Hypothalamus (tissue), 51 donors: ENCODE data around the gene TUFM.
"Not testable (repeated sequence)": the region's sequence is repeated elsewhere in the genome, so short reads cannot be mapped to it uniquely, and the experiment has no call there.

Experiments used
- DNase-seq, 51 donors: peaks; one replicate each; lab custom pipeline; 2025; lab: John Stamatoyannopoulos, UW

Gene TUFM

DNA sequence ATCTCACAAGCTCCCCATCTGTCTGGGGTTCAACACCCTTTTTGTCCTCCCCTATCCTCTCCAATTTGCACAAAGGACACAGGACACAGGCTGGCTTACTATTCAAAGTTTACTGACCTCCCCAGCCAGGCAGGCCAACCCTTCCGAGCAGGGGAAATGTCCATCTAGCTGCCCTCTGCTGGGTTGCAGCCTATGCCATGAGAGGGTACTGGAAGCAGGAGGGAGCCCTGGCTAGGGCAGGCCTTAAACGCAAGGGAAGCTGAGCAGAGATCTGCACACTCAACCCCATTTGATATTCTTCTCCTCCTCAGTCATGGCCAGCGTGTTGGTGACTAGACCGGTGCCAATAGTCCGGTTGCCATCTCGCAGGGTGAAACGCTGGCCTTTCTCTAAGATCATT lies 3.5 kb downstream of the TUFM start:
- DNase-seq: no peak

DNA sequence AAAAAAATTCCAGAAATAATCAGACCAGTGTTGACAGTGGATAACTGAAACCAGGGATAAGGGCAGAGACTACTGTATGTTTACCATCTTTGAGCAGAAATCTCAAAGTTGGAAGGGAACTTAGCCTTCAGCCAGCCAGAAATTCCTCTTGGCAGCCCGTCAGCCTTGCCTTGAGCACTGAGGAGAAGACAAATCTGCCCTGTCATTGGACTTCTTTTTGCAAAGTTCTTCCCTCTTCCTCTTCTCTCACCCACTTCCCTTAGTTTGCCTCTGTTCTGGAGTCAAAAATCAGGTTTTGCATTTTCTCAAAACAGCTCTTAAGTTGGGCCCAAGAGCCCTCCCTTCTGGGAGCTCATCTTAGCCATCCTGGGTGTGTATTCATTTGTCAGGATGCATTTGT lies 6.2 kb downstream of the TUFM start:
- DNase-seq: no peak

DNA sequence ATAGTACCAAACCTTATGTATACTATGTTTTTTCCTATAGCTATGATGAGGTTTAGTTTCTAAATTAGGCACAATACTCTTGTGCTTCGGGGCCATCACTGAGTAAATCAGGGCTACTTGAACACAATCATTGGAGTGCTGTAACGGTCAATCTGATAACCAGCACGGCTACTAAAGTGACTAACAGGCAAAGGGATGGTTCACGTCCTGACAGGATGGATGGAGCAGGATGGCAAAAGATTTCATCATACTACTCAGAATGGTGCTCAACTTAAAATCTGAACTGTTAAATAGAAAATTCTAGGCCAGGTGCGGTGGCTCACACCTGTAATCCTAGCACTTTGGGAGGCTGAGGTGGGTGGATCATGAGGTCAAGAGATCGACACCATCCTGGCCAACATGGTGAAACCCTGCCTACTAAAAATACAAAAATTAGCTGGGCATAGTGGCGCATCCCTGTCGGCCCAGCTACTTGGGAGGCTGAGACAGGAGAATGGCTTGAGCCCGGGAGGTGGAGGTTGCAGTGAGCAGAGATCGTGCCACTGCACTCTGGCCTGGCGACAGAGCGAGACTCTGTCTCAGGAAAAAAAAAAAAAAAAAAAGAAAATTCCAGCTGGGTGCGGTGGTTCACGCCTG lies 7.0 kb downstream of the TUFM start:
- no peak for DNase-seq

DNA sequence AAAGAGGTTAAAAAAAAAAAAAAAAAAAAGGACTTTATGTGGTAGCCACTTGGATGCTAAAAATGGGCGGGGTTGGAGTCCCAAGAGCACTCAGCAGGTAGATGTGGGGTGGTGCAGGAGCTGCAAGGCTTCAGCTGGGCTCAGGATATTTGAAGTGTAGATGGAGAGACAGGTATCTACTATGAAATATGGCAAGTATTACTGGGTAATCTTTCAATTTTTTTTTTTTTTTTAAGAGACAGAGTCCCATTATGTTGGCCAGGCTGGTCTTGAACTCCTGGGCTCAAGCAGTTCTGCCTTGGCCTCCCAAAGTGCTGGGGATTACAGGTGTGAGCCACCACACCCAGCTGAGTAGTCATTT lies 7.6 kb downstream of the TUFM start:
- DNase-seq: no peak

DNA sequence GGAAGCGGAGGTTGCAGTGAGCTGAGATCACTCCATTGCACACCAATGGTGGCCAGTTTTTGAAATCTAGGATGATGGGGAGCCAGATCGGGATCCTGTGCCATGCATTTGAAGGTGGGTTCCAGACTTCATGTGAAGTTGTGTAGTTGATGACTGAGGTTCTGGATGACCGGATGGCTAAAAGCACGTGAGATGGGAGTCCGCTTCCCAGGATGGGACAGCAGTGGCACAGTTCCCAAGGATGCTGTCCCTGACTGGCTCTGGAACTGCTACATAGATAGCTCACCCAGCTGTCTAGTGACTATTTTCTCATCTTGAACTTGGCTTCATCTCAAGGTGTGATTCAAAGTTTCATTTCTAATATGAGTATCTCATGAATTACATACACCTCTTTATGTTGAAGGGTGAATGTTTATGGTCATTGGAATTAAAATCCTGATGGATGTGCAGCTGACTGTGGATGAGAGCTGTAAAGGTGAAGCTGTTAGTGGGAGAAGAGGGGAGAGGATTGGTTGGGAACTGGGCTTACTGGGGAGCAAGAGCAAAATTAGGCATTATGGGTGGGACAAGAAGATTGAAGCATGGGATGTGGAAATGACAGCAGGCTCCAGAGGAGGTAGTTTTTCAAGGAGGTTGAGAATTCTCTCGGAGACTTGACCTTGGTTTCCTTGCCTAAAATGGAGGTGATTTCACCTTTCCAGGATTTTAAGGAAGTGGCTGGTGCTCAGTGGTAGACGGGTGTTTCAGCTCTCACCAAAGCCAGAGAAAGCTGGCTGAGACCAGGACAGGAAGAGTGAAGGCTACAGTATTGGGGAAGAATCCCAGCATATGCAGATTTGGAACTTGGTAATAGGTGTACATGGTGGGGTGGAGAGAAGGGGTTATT lies 8.2 kb downstream of the TUFM start:
- DNase-seq: no peak

DNA sequence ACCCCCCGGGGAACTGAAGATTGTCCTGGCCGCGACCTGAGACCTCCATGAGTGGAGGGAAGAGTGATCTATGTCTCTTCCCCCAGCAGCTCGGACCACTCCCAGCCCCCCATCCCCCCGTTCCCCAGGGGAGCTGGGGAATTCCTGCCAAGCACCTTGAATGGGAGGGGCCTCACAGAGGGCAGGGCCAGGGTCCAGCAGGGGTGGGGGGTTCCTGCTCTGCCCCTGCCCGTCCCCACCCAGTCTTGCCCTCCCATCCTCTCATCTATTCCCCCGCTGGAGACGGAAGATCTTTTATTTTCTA lies 9.4 kb downstream of the TUFM start:
- no peak for DNase-seq

DNA sequence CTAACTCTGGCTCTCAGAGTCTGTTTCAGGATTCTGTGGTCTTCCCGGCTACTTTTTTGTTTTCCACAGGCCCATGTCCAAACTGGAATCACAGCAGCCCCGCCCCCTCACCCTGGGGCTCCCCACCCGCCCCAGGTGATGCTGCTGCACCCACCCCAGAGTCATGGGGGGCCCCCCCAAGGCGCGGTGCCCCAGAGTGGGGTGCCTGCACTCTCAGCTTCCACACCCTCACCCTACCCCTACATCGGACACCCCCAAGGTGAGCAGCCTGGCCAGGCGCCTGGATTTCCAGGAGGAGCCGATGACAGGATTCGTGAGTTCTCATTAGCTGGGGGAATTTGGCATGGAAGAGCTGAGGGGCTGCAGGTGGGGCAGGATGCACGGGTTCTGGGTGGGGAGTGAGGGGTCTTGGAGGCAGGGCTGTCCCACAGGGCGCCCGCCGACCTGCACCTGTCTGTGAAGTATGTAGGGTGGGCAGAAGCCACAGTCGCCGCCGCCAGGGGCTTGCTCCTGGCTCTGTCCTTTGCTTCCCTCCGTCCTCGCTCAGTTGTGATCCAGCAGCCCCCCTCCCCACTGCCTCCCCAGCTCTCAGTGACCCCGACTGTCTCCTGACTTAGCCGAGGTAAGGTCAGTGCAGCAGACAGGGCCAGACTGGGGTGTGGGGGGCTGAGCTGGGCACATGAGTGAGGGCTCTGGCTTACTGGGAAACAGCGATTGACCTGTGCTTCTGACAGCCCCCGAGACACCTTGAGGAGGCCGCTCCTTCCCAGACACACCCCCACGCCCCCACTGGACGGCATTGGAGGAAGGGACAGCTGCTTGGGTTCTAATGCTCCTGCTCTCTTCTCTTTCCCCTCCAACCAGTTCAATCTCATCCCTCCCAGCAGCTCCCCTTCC lies 10.0 kb downstream of the TUFM start:
- no peak for DNase-seq

DNA sequence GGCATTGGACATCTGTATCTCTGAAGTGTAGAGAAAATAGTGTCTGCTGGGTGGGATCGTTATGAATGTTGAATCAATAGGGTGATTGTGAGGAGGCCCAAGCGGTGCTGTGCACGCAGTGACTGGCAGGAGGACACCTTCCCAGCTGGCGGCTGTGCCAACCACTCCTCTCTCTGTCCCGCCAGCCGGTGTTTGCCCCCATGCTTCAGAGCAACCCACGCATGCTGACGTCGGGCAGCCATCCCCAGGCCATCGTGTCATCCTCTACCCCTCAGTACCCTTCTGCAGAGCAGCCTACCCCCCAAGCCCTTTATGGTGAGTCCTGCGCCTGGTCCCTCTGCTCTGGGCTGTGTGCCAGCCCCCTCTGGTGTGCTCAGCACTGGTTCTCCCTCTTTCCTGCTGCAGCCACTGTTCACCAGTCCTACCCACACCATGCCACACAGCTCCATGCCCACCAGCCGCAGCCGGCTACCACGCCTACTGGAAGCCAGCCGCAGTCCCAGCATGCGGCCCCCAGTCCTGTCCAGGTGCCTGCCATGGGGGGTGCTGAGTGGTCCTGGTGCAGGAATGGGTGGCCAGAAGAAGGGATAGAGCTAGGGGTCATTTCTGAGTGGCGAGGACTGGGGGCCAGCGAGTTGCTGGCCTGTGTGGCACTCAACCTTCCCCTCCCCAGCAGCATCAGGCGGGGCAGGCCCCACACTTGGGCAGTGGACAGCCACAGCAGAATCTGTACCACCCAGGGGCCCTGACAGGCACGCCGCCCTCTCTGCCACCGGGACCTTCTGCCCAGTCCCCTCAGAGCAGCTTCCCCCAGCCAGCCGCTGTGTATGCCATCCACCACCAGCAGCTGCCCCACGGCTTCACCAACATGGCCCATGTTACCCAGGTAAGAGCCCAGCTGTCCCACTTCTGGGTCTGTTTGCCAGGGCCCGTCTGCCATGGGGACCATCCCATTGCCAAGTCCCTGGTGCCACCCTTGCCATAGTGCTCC lies 11.0 kb downstream of the TUFM start:
- DNase-seq: no peak

DNA sequence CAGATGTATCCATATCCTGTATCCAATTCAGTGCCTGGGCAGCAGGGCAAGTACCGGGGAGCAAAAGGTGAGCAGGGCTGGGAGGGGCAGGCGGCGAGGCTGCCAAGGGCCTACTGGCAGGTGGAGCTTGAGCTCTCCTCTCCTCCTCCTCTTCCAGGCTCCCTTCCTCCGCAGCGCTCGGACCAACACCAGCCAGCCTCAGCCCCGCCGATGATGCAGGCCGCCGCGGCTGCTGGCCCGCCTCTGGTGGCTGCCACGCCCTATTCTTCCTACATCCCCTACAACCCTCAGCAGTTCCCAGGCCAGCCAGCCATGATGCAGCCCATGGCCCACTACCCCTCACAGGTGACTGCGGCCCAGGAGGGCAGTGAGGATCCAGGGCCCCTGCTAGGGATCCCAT lies 11.8 kb downstream of the TUFM start:
- no peak for DNase-seq

DNA sequence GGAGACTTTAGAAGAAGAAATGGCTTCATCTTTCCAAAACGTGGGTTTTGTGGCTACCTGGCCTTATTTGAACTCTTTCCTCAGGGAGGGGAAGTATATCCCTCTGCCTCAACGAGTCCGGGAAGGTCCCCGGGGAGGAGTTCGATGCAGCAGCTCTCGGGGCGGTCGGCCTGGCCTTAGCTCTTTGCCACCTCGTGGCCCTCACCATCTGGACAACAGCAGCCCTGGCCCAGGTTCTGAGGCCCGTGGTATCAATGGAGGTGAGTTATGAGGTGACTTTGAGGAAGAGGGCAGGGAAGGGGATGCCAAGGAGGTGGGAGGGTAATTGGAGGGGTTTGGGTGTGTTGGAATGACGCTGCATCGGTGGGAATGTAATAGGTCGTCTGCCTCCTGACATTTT lies 15.6 kb downstream of the TUFM start:
- DNase-seq: no peak

DNA sequence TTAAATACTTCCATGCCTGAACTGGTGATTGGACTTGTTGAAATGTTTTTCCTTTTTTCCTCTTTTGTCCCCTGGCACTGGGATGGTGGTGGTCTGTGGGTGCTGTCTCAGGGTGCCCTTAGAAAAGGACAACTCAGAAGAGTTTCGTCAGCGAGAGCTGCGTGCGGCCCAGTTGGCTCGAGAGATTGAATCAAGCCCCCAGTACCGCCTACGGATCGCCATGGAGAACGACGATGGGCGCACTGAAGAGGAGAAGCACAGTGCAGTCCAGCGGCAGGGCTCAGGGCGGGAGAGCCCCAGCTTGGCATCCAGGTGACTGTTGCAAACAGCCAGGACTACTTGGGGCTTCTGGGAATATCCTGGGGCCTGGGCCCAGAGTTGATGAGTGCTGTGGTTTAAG lies 16.4 kb downstream of the TUFM start:
- DNase-seq: no peak

DNA sequence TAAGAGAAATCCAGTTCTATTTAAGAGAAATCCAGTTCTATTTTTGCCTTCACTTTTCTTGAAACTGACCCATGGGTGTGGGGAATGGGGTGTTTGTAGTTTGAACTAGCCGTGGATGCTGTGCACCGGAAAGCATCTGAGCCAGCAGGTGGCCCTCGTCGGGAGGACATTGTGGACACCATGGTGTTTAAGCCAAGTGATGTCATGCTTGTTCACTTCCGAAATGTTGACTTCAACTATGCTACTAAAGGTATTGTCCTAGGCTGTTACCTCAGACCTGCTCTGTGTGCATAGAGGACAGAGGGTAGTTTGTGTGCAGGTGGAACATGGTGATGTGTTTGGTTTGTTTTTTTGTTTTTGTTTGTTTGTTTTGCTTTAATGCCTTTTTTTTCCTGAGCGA lies 20.0 kb downstream of the TUFM start:
- peak in 1 of 51 donors; percentile 2 for DNase-seq

DNA sequence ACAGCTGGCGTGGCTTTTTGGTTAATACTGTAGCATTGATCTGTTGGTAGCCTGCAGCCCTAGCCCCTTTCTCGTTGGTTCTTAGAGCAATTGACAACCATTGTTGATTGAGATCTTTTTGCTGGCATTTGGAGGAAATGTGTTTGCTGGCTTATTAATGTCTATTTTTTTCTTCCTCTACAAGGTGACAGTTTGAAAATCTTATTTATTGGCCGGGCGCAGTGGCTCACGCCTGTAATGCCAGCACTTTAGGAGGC lies 21.5 kb downstream of the TUFM start:
- DNase-seq: no peak

DNA sequence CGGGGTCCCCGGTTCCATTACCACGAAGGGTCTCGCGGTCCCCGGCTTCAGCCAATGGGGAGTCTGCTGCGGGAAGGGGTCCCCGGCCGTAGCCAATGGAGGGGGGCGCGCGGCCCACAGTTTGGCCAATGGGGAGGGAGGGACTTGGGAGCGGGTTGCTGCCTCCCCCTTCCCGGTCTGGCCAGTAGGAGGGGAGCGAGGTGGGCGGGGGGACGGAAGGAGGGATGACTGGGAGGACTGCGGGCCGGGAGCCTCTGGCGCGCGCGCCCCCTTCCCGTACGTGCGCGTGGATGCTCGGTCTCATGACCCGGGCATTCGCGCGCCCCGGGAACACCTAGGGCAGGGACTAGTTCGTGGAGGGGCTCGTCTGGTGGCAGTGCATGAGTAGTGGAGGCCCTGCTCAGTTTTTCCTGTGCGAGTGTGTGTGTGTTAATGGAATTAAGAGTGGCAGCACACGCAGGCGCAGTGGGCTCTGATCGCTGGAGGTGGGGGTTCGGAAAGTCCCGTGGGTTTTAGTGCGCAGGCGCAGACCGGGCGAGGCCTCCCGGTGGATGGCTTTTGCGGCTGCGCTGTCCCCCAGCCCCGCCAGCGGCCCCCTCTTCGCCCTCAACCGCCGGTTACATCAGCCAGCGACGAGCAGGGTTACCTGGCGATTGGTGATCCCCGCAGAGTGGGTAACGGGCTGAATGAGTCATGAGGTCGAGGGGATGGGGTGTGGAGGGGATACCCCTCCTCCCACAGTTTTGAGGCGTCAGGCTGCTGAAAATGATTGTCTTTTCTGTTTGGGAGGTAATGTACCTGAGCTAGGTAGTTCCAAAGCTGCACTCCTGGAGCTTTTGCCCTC lies 22.1 kb downstream of the TUFM start:
- peak; percentile 63 to 100 (median 93) for DNase-seq

DNA sequence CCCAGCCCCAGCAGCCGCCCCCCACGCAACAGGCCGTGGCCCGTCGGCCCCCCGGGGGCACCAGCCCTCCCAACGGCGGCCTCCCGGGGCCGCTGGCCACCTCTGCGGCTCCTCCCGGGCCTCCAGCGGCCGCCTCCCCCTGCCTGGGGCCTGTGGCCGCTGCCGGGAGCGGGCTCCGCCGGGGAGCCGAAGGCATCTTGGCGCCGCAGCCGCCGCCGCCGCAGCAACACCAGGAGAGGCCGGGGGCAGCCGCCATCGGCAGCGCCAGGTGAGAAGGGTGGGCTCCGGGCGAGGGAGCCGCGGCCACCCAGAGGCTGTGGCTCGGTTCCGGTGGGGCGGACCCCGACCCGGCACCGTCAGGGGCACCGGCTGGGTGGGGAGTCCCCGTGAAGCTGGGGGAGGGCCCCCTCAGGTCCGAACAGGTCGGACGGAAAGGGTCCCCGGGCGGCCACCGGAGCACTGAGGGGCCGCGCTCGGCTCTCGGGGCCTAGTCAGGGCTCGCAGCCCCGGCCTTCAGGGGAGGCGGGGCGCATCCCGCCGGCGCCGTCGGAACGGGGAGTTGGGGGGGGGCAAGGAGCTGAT lies 22.8 kb downstream of the TUFM start:
- DNase-seq: peak in 4 of 51 donors; percentile 31 to 54 (median 38)

DNA sequence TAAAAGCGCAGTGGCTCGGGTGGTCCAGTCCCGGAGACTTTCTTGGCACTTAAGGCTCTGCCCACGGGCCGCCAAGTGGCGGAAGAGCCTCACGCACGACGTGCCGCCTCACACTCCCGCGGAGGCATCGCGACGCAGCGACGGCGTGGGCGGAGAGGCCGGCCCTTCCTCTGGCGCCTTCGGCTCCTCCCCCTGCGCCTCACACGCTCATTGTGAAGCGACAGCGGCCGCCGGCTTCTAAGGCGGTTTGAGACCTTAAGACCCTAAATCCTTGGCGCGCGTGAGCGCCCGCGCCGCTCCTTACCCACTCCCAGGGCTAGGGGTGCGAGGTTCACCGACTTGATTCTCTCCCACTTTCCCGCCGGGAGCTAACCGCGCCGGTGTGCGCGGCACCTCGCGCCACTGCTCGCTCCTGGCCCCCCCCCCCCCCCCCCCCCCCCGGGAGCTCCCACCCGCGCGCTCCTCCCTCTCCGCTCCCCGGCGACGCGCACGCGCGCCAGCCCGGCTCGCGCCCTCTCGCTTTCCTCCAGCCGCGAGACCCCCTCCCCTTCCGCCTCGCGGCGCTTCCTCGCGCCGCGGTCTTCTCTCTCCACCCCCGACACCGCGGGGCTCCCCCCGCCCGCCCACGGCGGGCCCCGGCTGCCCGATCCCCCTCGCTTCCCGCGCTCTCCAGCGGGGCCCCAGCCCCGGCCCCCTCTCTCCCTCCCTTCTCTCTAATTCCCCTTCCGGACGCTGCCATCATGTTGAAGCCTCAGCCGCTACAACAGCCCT lies 23.4 kb downstream of the TUFM start, which contains the start of gene ATXN2L:
TSS of gene ATXN2L (plus strand) at position 480 of the 771 bp plus-strand sequence. CDS start at position 741, 261 bp downstream.
- peak; percentile 61 to 96 (median 86) for DNase-seq

DNA sequence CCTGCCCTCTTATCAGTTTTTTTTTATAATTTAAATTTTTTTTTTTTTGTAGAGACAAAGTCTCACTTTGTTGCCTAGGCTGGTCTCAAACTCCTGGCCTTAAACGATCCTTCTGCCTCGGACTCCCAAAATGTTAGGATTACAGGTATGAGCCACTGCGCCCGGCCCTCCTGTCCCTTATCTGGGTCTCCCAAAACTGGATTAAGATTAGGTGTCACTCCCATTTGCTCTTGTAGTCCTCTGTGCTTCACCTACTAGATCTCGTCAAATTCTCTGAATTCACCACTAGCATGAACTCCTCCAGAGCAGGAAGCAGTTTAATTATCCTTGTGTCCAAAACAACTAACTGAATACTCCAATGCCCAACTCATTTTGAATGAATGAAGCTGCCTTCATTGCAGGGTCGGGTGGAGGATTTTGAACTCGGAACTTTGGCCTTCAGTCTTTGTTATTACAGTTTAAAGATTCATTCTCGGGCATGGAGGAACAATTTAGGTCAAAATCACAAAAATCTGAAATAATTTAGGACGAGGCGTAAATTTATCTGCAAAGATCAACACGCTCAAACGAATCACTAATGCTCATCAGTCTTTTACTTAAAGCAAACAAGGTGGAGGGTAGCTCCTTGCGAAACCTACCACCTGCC lies 24.2 kb downstream of the TUFM start:
- DNase-seq: no peak

DNA sequence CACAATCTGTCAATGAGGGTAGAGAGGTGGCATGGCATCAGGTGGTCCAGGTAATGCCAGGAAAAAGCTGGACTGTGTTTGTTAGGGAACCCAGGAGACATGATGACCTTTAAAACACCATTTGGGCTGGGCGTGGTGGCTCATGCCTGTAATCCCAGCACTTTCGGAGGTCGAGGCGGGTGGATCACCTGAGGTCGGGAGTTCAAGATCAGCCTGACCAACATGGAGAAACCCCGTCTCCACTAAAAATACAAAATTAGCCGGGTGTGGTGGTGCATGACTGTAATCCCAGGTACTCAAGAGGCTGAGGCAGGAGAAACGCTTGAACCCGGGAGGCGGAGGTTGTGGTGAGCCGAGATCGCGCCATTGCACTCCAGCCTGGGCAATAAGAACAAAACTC lies 25.6 kb downstream of the TUFM start:
- DNase-seq: not testable (repeated sequence)
